ENCODE results near the gene APEX2. TPM values are rescaled to one million over a fixed set of nuclear protein-coding genes. Genes with fewer than 3 reads are reported as not detected.

APEX2 gene
- total RNA-seq (2012; rRNA removed) (3.4 and 4.2 TPM in 2 replicates), polyA plus RNA-seq (2012; rRNA removed) (16.5 and 19.1 TPM in 2 replicates), Bru-seq, nascent RNA (percentile 56 among the genes with signal in this experiment), BruChase-seq, experiment 1, labeled RNA remaining after a 6-hour chase (percentile 53 among the genes with signal in this experiment), BruChase-seq, experiment 2, labeled RNA remaining after a 2-hour chase (percentile 61 among the genes with signal in this experiment)
- polyA plus RNA-seq (2012; cell fraction: cytosol; rRNA removed) = 16.9 and 22.0 TPM in 2 replicates
- 12.2 and 17.1 TPM in 2 replicates for polyA plus RNA-seq (2012; cell fraction: nucleus; rRNA removed; ENCODE audit: low replicate concordance)
- long read RNA-seq, transcript APEX2-201 (6 exons, 3,245 nt) = major isoform, 13 of 17 reads
- long read RNA-seq, partial matches to known transcripts = 2 of 17 reads
- long read RNA-seq, other reads (novel, unspliced or antisense) = 2 of 17 reads

GRCh38 chrX:54999717-55000598 lies at the start of gene APEX2:
Gene APEX2, plus strand, starts transcription at chrX:55000363. Its CDS starts 60 bp downstream, at chrX:55000423.
- in situ Hi-C loops (cut with MboI; ENCODE audit: low sequenced_read_pairs) = no loop called here
- Histone ChIP-seq H3K36me3 (ENCODE audit: control insufficient read depth, insufficient read depth, low read length) (0 out of 2 replicates have a peak, but pooled peaks cover 1% of the 10 kb centered on the region), H3K27ac (ENCODE audit: insufficient read depth, low read length) (peak within 1 kb of the TSS; percentile 91), H2AK5ac (ENCODE audit: low read depth, low read length) (no peak within 1 kb of the TSS), H4K8ac (ENCODE audit: low read depth in 2 of 2, low read length in 2 of 2) (peak within 1 kb of the TSS; percentile 73 to 98), H3K9ac (ENCODE audit: low read depth, low read length) (peak within 1 kb of the TSS; percentile 79), H3K79me1 (ENCODE audit: low read depth in 1 of 2, low read length in 2 of 2) (peaks cover 0 to 3% of the 10 kb centered on the region in 2 experiments; a peak in 2 of 4 replicates), H4K91ac (ENCODE audit: insufficient read depth, low read depth, low read length) (peak within 1 kb of the TSS; percentile 86), H3K4me1 (ENCODE audit: control insufficient read depth, insufficient read depth, low read length) (no peaks in the 10 kb centered on the region), H2BK120ac (ENCODE audit: low read depth, low read length) (peak within 1 kb of the TSS; percentile 86), H3K9me3 (ENCODE audit: control insufficient read depth, insufficient read depth, low read length) (no peaks in the 10 kb centered on the region), H4K5ac (ENCODE audit: low read depth, low read length) (peak within 1 kb of the TSS; percentile 79), H3K4me2 (ENCODE audit: low read depth, low read length) (peak within 1 kb of the TSS; percentile 86), H3K4me3 (ENCODE audit: insufficient read depth, low read depth, low read length) (peak within 1 kb of the TSS; percentile 94), H3K27me3 (ENCODE audit: control insufficient read depth, insufficient read depth, low read length) (peaks cover 4% of the 10 kb centered on the region), H4K20me1 (ENCODE audit: insufficient read depth, low read length) (no peaks in the 10 kb centered on the region), H3K4ac (ENCODE audit: low read depth, low read length) (peak within 1 kb of the TSS; percentile 94), H3K14ac (replicated peaks; ENCODE audit: low read depth, low read length) (peak within 1 kb of the TSS; percentile 90), H3K23ac (ENCODE audit: low read depth, low read length) (peak within 1 kb of the TSS; percentile 89), H3K18ac (ENCODE audit: low read depth, low read length) (peak within 1 kb of the TSS; percentile 82), H3K9me1 (ENCODE audit: insufficient read depth, low read length) (no peaks in the 10 kb centered on the region; the same call in 1 of the 2 replicates), H2AK9ac (replicated peaks; ENCODE audit: low read depth, low read length, poor library complexity) (peak within 1 kb of the TSS; percentile 75), H3K56ac (ENCODE audit: extremely low read depth, insufficient read depth, low read length) (peak within 1 kb of the TSS; percentile 85), H2BK20ac (ENCODE audit: low read depth, low read length) (peak within 1 kb of the TSS; percentile 49; the same call in 1 of the 2 replicates), H2AFZ (replicated peaks; ENCODE audit: low read length, poor library complexity) (peak within 1 kb of the TSS; percentile 93), H2BK15ac (ENCODE audit: low read depth, low read length) (peak within 1 kb of the TSS; percentile 61; the same call in 1 of the 3 replicates), H2BK5ac (ENCODE audit: low read depth, low read length, poor library complexity, severe bottlenecking) (peak within 1 kb of the TSS; percentile 87)
- no TSS peak for BruUV-seq (replicated peaks)
- 36% methylated on average over 12 of the region's 55 CpGs; no CpG with 5 or more reads in 1 of the 2 experiments for WGBS, 2 experiments (ENCODE audit: extremely low coverage in 2 of 2, insufficient read length in 1 of 2)
- dilution Hi-C loops (cut with HindIII; ENCODE audit: low sequenced_read_pairs, unreplicated experiment) = no loop called here
- POLR2A ChIA-PET (ENCODE audit: unreplicated experiment) = interaction anchor here (0.5 to 1.1 kb wide), 2 partner anchors 360 to 761 kb away, joined by 3 to 6 read pairs; no protein-coding TSS in a partner anchor
- intact Hi-C loops (cut with micrococcal nuclease) = loop anchor here (1.0 kb wide), 2 partner anchors 192 to 361 kb away; no protein-coding TSS in a partner anchor
- CTCF ChIA-PET = interaction anchor here (0.6 to 1.6 kb wide), 3 partner anchors 108 to 869 kb away, joined by 3 to 6 read pairs (median 5); no protein-coding TSS in a partner anchor
- peak; percentile 91 for DNase-seq
- peak; percentile 97 for ATAC-seq (ENCODE audit: low read depth)
- TF ChIP-seq RFX5 (IDR thresholded peaks at IDR 0.05; ENCODE audit: low read depth, low read length) = no peak
- no peak for TF ChIP-seq MXI1 (IDR thresholded peaks at IDR 0.05; ENCODE audit: borderline replicate concordance, low read depth, low read length)
- peak; percentile 85 for TF ChIP-seq POLR2A (IDR thresholded peaks at IDR 0.05; ENCODE audit: low read depth, low read length)
- no peak for TF ChIP-seq RCOR1 (IDR thresholded peaks at IDR 0.05; ENCODE audit: insufficient replicate concordance, low read length)
- TF ChIP-seq NFE2L2 (IDR thresholded peaks at IDR 0.05; ENCODE audit: low read depth, low read length) = no peak
- TF ChIP-seq CTCF (conservative IDR thresholded peaks at IDR 0.05; ENCODE audit: low read depth, low read length) = no peak
- TF ChIP-seq SMC3 (IDR thresholded peaks at IDR 0.05; ENCODE audit: low read depth, low read length) = no peak
- no peak for TF ChIP-seq FOS (IDR thresholded peaks at IDR 0.05; ENCODE audit: low read depth, low read length)
- no peak for TF ChIP-seq ELK1 (IDR thresholded peaks at IDR 0.05; ENCODE audit: borderline replicate concordance, low read depth, low read length)
- no peak for TF ChIP-seq USF2 (IDR thresholded peaks at IDR 0.05; ENCODE audit: low read depth, low read length)
